ENCODE data around the gene NTRK3.

NTRK3 gene

GRCh38 chr15:88020806-88021205, 235.7 kb downstream of the NTRK3 start:
- no peak for DNase-seq

GRCh38 chr15:88019656-88020055, 236.9 kb downstream of the NTRK3 start:
- no peak for DNase-seq

GRCh38 chr15:88018869-88019641, 237.5 kb downstream of the NTRK3 start:
- DNase-seq: no peak

GRCh38 chr15:88017753-88018152, 238.8 kb downstream of the NTRK3 start:
- no peak for DNase-seq

GRCh38 chr15:88016406-88016805, 240.1 kb downstream of the NTRK3 start:
- no peak for DNase-seq

GRCh38 chr15:88015228-88015860, 241.2 kb downstream of the NTRK3 start:
- no peak for DNase-seq

GRCh38 chr15:88014454-88015160, 241.9 kb downstream of the NTRK3 start:
- no peak for DNase-seq

GRCh38 chr15:88013111-88013510, 243.4 kb downstream of the NTRK3 start:
- no peak for DNase-seq

GRCh38 chr15:88012688-88013087, 243.9 kb downstream of the NTRK3 start:
- no peak for DNase-seq

- no peak for DNase-seq
Measured at GRCh38 chr15:88012233-88012632, 244.3 kb downstream of the NTRK3 start.

- DNase-seq: no peak
Measured at GRCh38 chr15:88011533-88011932, 245.0 kb downstream of the NTRK3 start.

- no peak for DNase-seq
Measured at GRCh38 chr15:88006146-88006545, 250.4 kb downstream of the NTRK3 start.

GRCh38 chr15:88004399-88004798, 252.1 kb downstream of the NTRK3 start:
- DNase-seq: no peak

- no peak for DNase-seq
Measured at GRCh38 chr15:88003541-88004327, 252.8 kb downstream of the NTRK3 start.

- DNase-seq: no peak
Measured at GRCh38 chr15:88002706-88003105, 253.8 kb downstream of the NTRK3 start.

GRCh38 chr15:87998630-87999029, 257.9 kb downstream of the NTRK3 start:
- DNase-seq: no peak

- no peak for DNase-seq
Measured at GRCh38 chr15:87986776-87987175, 269.8 kb downstream of the NTRK3 start.

- DNase-seq: no peak
Measured at GRCh38 chr15:87985451-87985850, 271.1 kb downstream of the NTRK3 start.

GRCh38 chr15:87981969-87982368, 274.6 kb downstream of the NTRK3 start:
- DNase-seq: no peak

GRCh38 chr15:87977907-87978306, 278.6 kb downstream of the NTRK3 start:
- no peak for DNase-seq

- DNase-seq: no peak
Measured at GRCh38 chr15:87976552-87976951, 280.0 kb downstream of the NTRK3 start.

- DNase-seq: no peak
Measured at GRCh38 chr15:87973501-87974215, 282.9 kb downstream of the NTRK3 start.
